ENCODE measurements around the gene SH2D7. TPM values are rescaled to one million over a fixed set of nuclear protein-coding genes. Genes with fewer than 3 reads are reported as not detected.

Gene SH2D7
- total RNA-seq, 2 donors from 2014 or later = not detected

DNA sequence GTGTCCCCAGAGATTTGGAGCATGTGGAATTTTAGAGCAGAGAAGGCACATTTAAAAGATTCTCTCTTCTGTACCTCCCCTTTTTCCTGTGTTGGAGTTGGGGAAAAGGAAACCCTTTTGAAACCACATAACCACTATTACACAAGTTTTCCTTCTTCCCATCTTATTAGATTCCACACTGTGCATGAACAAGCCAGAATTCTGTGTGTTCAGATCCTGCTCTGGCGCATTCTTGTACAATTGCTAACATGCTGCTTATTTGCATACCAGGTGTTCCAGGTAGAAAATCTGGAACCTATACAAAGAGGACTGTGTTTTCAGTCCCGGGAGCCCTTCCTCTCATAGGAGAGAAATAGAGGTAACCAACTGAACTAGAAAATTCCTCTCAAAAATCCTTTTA lies 41.4 kb downstream of the SH2D7 start:
- Histone ChIP-seq H3K27ac (no peak overlapping the region), H3K4me3 (no peak overlapping the region), H3K9me3 (no peaks in the 10 kb centered on the region), H3K36me3 (no peaks in the 10 kb centered on the region), H3K4me1 (ENCODE audit: control insufficient read depth in 1 of 2, low read depth in 2 of 2) (peaks cover 9 to 17% of the 10 kb centered on the region in 2 donors), H3K27me3 (replicated peaks; ENCODE audit: insufficient read depth) (no peaks in the 10 kb centered on the region)
- ATAC-seq (ENCODE audit: insufficient number of reproducible peaks, low FRiP score, low read depth) (no peak), DNase-seq (ENCODE audit: low spot score) (no peak)
- no peak for TF ChIP-seq CTCF (IDR thresholded peaks at IDR 0.05)

DNA sequence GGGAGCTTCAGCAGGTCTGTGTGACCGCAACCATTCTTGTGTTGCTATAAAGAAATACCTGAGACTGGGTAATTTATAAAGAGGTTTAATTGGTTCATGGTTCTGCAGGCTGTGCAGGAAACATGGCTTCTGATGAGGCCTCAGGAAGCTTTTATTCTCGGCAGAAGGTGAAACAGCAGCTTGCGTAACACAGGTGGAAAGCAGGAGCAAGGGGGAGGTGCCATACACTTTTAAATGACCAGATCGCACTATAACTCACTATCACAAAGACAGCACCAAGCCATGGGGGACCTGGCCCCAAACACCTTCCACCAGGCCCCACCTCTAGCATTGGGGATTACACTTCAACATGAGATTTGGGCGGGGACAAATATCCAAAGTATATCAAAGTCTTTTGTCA lies 47.2 kb downstream of the SH2D7 start:
- no peak for ATAC-seq (ENCODE audit: insufficient number of reproducible peaks, low FRiP score, low read depth)
- H3K27me3 ChIP-seq (replicated peaks; ENCODE audit: insufficient read depth) = no peaks in the 10 kb centered on the region
- DNase-seq (ENCODE audit: low spot score) = no peak

DNA sequence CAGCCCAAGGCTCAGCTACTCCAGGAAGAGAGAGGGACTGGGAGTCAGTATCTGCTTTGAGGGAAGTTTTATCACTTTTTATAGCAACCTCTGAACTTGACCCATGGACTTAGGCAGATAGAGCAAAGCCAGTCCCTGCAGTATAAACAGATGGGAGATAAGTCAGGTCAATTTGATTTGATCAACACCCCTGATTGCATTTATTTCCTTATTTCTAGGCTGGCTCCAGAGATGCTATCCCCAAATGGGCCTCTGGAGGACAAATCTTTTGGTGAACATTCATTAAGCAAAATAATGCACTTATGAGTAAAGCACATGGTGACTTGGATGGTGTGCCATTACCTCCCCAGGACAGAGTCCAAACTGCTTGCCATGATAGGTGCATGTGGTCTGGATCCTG lies 47.9 kb downstream of the SH2D7 start:
- ATAC-seq (ENCODE audit: insufficient number of reproducible peaks, low FRiP score, low read depth) = no peak
- H3K4me3 ChIP-seq = no peak overlapping the region
- DNase-seq (ENCODE audit: low spot score) = no peak

More for the DNA sequence above, 47.2 kb downstream of the SH2D7 start:
- TF ChIP-seq CTCF (IDR thresholded peaks at IDR 0.05) = no peak
- Histone ChIP-seq H3K4me1 (ENCODE audit: control insufficient read depth in 1 of 2, low read depth in 2 of 2) (no peaks in the 10 kb centered on the region), H3K36me3 (no peaks in the 10 kb centered on the region), H3K4me3 (no peak overlapping the region), H3K9me3 (no peaks in the 10 kb centered on the region), H3K27ac (no peak overlapping the region)

DNA sequence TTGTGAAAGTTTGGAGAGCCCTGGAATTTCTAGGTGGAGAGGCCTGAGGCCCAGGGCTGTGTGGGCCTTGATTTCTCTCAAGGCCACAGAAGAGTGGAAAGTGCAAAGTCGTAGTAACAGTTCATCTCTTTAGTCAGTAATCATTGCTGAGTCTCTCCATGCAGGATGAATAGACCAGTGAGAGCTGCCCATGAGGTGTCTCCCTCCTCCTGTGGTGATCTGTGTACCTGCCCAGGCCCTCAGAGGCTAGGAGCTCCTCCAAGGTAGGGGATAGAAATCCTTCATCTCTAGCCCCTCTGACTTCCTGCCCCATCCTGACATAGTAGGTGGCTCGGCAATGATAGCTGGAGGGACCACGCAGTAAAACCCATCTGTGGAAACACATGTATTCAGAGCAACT lies 50.0 kb downstream of the SH2D7 start:
- DNase-seq (ENCODE audit: low spot score) (no peak), ATAC-seq (ENCODE audit: insufficient number of reproducible peaks, low FRiP score, low read depth) (no peak)
- Histone ChIP-seq H3K36me3 (no peaks in the 10 kb centered on the region), H3K4me3 (no peak overlapping the region), H3K27me3 (replicated peaks; ENCODE audit: insufficient read depth) (no peaks in the 10 kb centered on the region), H3K9me3 (no peaks in the 10 kb centered on the region), H3K27ac (no peak overlapping the region), H3K4me1 (ENCODE audit: control insufficient read depth in 1 of 2, low read depth in 2 of 2) (no peaks in the 10 kb centered on the region)
- TF ChIP-seq CTCF (IDR thresholded peaks at IDR 0.05) = no peak

More for the DNA sequence above, 47.9 kb downstream of the SH2D7 start:
- Histone ChIP-seq H3K27ac (no peak overlapping the region), H3K9me3 (no peaks in the 10 kb centered on the region), H3K36me3 (no peaks in the 10 kb centered on the region), H3K4me1 (ENCODE audit: control insufficient read depth in 1 of 2, low read depth in 2 of 2) (no peaks in the 10 kb centered on the region), H3K27me3 (replicated peaks; ENCODE audit: insufficient read depth) (no peaks in the 10 kb centered on the region)
- TF ChIP-seq CTCF (IDR thresholded peaks at IDR 0.05) = no peak

GRCh38 chr15:78146425-78147154 lies 54.2 kb downstream of the SH2D7 start:
- no peak for TF ChIP-seq CTCF (IDR thresholded peaks at IDR 0.05)
- Histone ChIP-seq H3K27ac (no peak overlapping the region), H3K4me3 (no peak overlapping the region), H3K27me3 (replicated peaks; ENCODE audit: insufficient read depth) (no peaks in the 10 kb centered on the region), H3K9me3 (no peaks in the 10 kb centered on the region), H3K4me1 (ENCODE audit: control insufficient read depth in 1 of 2, low read depth in 2 of 2) (peaks cover 6 to 23% of the 10 kb centered on the region in 2 donors), H3K36me3 (no peaks in the 10 kb centered on the region)
- ATAC-seq (ENCODE audit: insufficient number of reproducible peaks, low FRiP score, low read depth) (no peak), DNase-seq (ENCODE audit: low spot score) (no peak)

Data from thoracic aorta (tissue), 2 donors.